GM19238 (cell line): ENCODE data around the gene ST6GALNAC3.
"Not testable (repeated sequence)": the region's sequence is repeated elsewhere in the genome, so short reads cannot be mapped to it uniquely, and the experiment has no call there.

Experiments
- DNase-seq: peaks from one replicate; pipeline ENCODE4 v3.0.0; 2011; ENCODE audit warnings: low spot score; ENCODE audit not compliant: insufficient read length

Gene ST6GALNAC3

DNA sequence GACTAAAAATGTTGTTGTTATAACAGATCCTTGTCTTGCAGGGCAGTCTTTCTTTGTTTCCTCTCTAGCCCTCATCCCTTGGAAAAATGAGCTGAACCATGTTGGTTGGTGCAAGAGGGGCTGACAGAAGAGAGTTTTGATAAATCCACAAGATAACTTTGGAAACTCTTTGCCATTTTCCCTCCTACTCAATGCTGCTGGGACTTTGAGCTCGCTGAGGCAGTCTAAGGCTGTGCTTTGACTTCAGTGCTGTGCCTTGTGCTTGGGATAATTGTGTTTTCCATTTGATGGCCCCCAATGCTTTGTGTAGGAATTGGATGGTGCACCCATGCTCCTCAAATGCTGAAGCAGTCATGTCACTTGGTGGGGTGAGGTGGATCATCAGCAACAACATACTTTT, 31.7 kb downstream of the ST6GALNAC3 start:
- no peak for DNase-seq

DNA sequence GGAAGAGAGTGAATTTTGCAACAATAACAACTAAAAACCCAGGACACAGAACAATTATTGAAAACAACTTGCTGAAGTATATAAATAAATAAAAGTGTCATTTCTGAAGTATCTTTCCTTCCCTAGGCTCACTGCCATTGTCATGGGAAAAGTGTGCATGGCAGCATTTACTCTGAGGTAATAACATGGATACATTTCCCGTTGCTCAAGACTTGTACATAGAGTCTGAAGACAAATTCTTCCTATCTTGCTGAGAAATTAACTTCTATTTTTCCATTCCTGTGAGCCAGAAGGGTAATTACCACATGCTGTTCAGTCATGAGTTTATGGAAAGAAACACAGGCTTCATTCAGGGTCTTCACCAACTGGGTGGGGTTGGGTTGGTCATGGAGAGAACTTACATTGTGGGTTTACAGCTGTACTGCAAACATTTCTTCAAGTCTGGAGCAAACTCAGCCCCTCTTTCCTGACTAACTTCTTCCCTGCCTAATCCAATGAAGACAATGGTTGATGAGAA, 32.2 kb downstream of the ST6GALNAC3 start:
- no peak for DNase-seq

DNA sequence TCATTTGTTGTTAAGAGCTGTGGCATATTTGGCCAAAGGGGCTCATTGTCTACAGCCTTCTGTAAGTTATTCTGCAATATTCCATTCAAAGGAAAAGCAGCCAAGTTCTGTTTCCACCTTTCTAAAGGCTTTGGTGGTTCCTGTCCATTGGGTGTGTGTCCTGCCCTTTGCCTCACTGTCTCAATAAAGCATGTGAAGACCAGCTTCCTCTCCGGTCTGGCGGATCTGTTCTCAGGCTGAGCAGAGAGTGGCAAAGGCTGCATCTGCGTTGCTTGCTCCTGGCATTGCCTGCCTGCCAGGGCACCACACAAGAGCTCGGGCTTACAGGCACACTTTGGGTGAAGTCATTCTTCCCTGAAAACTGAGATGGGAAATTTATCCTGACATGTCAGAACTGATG, 34.9 kb downstream of the ST6GALNAC3 start:
- DNase-seq = no peak

DNA sequence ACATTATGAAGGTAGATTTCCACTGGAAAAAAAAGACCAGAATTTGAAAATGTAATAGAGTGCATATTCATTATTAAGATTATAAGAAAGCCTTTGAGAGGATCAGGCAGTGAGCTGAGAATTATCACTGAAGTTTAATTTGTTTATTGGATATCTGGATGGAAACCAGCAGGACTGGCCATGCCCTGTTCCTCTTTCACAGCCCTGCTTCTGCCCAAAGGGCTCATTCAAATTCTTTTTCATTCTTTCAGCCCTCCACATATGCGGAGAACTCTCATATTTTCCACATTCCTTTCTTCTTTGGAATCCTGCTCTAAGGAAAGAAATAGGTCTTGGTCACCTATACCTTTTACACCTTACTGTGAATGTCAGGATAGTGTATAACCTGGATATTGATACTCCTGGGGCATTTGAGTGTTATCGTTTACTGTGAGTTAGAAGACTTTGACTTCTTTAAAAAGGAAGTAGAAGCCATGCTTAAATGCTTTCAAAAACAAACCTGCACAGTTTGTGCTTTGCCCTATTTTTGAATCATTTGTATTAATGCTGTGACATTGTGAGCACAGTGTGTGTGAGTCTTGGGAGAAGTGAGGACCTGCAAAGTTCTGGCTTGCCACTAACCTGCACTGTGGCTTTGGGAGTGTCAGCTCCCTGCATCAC, 35.5 kb downstream of the ST6GALNAC3 start:
- no peak for DNase-seq

DNA sequence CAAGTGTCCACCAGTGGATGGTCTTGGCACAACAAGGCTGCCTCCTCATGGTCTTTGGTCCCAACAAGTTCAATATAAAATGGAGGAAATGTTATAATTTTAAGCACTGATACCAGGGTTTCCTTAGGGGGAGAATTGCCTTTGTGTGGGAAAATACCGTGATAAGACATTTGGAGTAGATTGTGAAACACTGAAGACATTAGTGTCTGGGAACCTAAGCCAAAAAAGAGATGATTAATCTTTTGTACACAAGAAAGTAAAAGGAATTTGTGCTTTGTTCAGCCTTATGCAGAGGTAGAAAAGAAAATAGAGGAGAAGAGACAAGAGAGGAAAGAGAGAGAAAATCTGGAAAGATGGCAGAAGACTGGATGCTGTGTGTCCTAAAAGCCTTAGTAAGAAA, 36.1 kb downstream of the ST6GALNAC3 start:
- no peak for DNase-seq

DNA sequence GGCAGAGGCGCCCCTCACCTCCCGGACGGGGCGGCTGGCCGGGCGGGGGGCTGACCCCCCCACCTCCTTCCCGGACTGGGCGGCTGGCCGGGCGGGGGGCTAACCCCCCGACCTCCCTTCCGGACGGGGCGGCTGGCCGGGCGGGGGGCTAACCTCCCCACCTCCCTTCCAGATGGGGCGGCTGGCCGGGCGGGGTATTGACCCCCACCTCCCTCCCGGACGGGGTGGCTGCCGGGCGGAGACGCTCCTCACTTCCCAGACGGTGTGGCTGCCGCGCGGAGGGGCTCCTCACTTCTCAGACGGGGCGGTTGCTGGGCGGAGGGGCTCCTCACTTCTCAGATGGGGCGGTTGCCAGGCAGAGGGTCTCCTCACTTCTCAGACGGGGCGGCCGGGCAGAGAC, 37.8 kb downstream of the ST6GALNAC3 start:
- DNase-seq = not testable (repeated sequence)

DNA sequence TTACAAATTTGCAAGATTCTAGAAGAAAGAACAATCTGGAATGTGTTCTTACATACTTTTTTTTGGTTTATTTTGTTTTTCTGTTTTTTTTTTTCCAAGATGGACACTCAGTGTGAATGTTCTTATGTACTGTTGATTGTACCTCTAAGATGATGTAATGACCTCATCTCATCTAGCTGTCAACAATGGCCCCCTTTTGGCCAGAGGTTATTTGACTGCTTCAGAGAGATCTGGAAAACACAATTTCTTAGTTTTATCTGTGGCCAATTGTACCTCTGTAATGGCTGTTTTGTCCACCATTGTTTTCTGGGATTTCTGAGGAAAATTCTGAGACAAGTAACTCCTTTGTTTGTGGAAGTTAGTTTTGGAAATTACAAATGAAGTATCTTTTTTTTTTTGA, 38.9 kb downstream of the ST6GALNAC3 start:
- DNase-seq = no peak

DNA sequence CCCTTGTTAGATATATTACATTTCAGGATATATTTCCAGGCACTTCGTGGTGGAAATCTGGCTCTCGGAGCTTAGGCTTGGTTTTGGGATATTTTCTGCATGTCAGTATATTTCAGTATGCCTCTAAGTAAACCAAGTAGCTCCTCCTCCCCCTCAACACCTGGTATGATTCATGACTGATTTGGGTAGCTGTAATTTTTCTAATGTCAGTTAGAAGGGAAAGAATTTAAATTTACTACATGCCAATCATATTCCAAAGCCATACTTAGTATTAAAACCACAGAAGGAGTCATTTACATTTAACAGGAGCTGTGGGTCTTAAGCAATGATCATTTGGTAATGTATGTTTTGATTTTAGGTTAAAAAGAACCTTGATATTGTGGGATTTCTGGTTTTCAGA, 40.6 kb downstream of the ST6GALNAC3 start:
- DNase-seq = no peak

DNA sequence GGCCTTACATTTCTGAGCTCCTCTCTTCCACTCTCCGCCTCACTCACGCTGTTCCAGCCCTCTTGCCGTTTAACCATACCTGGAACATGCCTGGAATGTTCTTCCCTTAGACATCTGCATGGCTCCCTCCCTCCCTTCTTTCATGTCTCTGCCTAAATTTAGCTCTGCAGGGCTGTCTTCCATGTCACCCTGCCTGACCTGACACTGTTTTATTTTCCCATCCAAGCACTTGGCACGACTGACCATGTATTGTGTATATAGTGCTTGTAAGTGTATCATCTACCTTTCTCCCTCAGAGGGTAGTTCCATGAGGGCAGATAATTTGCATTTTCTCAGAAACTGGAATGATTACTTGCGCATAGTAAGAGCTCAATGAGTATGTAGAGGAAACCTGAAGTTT, 47.3 kb downstream of the ST6GALNAC3 start:
- DNase-seq = no peak

DNA sequence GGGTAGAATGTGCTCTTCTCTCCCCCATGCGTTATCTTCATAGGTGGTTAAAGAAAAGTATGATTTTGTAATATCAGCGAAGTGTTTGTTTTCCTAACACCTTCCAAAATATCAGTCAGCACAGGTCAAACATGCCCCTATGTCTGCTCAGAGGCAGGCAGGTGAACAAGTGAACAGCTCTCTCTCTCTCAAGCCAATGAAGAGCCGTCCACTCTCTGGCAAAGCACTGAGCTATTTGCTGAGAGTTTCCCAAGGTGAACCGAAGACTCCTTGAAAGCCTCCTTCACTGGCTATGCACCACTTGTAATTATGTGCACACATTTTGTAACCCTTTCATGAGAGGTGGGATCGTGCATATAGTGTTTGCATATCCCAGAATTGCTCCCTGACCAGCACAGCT, 47.7 kb downstream of the ST6GALNAC3 start:
- DNase-seq = no peak

DNA sequence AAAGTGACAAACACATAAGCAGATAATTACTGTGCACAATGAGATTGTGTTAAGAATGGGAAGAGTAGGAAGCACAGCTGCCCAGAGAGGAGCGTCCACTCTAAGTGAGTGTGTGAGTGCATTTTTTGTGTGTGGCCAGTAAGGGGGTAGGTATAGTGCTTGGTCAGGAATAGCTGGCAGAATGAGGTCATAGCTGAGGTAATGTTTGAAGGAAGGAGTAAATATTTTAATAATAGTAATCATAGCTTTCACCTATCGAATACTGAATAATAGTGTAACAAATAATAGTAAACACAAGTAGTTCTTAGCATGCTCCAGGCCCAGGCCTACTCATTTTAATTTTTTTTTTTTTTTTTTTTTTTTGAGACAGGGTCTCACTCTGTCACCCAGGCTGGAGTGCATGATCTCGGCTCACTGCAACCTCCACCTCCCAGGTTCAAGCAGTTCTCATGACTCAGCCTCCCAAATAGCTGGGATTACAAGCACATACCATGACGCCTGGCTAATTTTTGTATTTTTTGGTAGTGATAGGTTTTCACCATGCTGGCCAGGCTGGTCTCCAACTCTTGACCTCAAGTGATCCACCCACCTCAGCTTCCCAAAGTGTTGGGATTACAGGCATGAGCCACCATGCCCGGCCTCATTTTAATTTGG, 49.0 kb downstream of the ST6GALNAC3 start:
- not testable (repeated sequence) for DNase-seq

DNA sequence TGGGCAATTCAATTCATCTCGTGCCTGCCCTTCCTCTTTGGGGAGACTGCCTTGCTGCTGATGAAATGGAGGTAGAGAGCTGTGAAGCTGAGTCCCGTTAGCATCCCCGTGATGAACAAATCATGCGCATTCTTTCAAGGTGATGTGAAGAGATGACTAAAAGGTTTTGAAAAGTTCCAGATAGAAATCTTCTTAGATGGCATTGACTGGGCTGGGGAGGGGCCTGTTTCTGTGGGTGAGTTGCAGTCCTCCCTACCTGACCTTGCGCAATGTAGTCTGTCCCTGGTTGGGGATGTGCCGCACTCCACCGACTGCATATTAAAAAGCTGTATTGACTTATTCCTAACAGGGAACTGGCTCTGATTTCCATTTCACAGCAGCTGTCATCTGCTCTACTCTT, 49.6 kb downstream of the ST6GALNAC3 start:
- DNase-seq = no peak

DNA sequence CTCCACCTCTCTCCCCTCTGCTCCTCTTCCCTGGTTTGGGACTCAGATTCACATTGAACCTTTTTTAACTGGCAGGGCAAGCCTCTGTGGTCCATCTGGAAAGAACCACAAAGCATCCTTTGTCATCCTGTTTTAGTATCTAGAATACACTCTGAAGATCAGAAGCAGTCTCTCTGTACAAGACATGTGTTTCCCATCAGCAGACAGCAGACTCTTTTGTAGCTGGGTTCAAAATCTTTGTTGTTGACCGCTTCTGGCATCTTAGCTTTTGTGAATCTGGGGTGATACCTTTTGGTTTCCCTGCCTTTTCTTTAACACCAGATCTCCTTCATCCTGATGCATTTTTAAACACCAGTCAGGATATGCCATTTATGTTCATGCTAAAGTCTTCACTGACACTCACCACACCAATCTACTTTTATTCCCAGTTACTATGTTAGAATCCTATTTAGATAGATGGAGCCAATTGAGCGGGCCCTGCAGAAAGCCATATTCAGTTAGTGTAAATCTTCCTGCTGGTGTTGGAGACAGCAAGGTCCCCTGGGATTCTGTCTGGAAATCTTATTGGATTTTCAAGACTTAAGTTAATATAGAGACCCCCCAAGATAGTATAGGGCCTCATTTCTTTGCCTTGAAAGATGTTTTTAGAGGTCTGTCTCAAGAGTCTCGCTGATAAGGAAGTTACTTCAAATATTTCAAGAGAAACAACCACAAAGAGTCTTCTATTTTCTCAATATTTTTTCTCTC, 51.1 kb downstream of the ST6GALNAC3 start:
- DNase-seq = no peak

DNA sequence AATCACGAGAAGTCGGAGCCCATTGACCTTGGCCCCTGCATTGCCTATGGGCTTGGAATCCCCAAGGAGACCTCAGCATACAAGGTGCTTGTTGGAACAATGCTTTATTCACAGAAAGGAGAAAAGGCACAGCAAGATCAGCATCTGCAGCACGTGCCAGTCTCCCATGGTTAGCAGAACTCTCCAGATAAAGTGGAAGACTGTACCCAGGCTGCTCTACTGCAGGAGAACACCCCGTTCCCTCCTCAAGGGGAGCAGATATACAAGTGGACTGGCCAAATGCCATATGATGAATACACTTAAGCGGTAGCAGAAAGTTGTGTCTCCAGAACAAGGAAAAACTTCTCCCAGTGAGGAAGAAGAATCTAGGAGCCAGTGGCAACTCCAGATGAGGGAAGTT, 53.5 kb downstream of the ST6GALNAC3 start:
- DNase-seq = no peak

DNA sequence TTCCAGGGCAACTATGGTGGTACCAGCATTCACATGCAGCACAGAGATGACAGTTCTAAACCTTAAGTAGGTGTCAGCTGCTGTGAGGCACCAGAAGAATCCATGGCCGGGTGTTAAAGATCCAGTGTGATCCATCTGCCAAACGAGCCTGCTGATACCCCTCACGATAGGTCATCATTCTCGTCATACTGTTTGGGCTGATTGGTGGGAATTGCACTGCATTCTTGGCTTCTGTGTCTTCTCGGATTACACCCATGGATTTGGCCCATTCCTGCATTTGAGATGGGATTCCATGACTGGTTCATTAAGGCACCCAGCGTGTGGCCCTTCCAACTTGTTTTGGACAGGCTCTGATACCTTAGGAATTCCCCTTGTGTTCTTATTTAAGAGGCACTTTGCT, 55.2 kb downstream of the ST6GALNAC3 start:
- DNase-seq = no peak

DNA sequence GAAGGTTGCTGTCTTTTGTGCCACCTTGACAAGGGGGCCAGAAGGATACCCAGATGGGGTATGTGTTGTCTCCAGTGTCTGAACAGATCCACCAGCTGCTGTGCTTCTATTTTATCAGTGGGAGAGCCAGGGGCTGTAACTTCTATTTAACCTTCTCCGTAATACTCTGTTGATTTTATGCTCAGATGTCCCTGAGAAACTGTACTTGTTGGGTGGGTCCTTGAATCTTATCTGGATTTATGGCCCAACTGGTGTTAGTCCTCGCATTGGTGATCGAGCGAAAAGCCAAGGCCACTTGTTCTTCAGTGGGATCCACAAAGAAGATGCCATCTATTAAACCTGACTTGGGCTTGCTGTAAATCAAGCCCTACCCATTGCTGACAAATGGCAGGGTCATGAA, 56.4 kb downstream of the ST6GALNAC3 start:
- DNase-seq = no peak

DNA sequence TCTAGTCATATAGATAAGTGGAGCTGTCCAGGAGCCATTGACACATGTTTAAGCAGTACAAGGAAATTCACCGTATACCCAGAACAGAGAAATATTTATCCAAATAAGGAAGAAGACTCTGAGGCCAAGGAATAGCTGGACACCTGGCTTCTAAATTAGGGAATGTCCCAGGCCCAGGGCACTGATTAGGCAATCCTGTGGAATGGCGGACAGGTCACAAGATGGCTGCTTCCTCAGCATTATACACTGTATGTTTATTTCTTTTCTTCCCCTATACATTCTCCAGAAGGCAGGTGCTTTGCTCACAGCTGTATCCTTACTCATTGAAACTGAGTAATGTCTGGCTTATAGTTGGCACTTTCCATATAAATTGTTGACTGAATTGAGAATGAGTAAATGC, 59.4 kb downstream of the ST6GALNAC3 start:
- no peak for DNase-seq

DNA sequence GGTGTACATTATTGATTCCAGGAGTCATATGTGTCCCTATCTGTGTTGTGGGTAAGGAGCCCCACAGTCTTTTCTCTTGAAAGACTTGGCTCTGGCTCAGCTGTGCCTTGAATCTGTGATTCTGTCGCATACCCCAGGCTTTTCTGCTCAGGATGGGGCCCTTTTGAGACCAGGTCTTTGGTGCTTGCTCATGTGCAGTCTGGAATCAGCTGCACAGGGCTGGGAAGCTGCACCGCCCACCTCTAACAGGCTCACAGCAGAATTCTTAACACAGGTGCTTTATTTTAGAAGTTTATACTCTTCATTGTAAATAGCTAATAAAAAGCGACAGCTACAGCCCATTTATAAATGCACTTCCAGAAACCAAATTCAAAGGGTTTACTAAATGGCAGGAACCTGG, 61.3 kb downstream of the ST6GALNAC3 start:
- no peak for DNase-seq

DNA sequence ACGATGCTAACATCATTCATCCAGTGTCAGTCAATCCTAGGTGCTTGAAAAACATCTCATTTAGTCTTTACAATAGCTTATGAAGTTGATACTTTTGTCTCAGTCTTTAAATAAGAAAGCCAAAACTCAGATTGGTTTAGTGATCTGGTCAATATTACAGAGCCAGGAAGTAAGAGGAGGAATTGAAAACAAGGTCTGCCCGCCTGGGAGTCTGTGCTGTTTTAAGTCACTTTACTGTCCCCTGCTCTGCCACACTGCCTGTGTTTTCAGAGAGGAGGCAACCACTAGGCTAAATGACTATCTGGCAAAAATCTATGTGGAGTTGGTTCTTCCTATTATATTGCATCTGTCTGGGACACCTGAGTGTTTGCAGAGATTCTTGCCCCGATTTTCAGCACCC, 62.3 kb downstream of the ST6GALNAC3 start:
- DNase-seq = no peak

DNA sequence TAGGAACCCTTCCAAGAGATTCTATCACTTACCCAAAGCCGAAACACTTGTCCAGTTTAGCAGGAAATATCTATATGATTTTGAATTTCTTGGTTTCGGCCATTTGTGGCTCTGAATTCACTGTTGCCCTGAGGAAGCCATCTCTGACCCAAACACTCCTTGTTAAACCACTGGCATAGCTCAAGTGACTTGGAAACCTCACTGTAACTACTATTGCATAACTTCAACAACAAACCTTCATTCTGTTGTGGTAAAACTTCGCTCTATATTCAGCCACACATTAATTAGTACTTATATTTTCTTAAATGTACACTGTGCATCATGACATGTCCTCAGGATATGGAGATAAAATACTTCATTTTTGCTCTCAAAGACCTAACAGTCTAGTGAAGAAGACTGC, 63.2 kb downstream of the ST6GALNAC3 start:
- DNase-seq = no peak

DNA sequence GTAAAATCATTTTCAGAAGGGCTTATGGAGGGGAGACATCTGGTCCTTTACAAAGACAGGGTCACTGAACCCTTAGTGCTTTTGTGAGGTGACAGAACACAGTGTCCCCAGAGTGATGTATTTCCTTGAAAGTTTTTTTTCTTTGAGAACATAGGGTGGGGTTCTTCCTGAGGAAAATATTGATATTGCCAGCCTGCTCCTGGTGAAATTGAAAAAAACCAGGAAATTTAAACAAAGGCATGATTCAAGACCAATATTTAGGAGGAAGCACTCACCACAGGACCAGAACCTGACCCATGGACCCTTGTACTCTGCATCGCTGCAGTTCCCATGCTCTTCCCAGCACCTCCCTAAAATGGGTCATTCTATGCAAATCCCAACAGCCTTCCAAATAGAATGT, 63.7 kb downstream of the ST6GALNAC3 start:
- DNase-seq = no peak

DNA sequence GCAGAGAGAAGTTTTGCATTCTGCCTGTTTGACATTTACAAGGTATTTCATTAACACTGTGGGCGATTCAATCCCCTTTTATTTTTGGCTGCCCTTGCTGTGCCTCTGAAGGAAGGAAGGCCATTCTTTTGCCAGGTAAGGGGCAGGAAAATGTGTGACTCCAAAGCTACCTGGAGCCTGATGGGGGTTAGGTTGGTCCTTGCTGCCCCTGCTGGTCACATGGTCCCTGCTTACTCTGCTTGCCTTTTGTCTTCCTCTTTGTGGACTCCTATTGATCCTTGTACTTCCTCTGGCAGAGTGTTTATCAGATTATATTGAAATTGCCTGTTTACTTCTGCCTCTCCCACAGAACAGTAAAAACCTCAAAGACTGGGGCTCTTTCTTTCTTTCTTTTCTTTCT, 65.7 kb downstream of the ST6GALNAC3 start:
- DNase-seq = no peak

DNA sequence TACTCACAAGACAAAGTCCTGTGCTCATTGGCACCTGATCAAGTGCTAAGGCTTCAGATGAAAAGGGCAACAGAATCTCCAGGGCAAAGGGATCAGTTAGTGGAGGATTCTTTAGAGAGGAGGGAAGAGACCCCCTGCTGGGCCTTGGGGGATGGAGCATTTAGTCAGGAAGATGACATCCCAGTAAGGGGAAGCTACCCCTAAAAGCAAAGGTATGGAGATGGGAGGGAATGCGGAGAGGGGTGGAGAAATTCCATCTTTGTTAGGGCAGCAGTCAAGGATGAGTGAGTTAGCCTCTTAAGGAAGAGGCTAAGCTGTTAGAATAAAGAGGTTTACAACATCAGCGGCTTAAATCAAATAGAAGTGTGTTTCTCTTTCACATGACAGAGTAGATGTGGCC, 67.4 kb downstream of the ST6GALNAC3 start:
- DNase-seq = no peak
